SK-N-SH treated with all-trans-retinoic acid at 6 μM for 48 hours (cell line): ENCODE data around the gene PODXL.

ENCODE experiments used
- CREB5 ChIP-seq: fragments of 250-450 bp; sonication (Bioruptor Pico); IDR thresholded peaks from 2 replicates; pipeline ENCODE4 v1.5.1; 2020; ENCODE audit warnings: low read depth, mild to moderate bottlenecking, moderate library complexity
- CSRNP3 ChIP-seq: fragments of 250-450 bp; sonication (Bioruptor Pico); IDR thresholded peaks from 2 replicates; pipeline ENCODE4 v1.5.1; 2021; ENCODE audit warnings: mild to moderate bottlenecking, moderate library complexity
- ESRRG ChIP-seq: fragments of 250-450 bp; sonication (Bioruptor Pico); IDR thresholded peaks from 2 replicates; pipeline ENCODE4 v1.6.1; 2021; ENCODE audit warnings: mild to moderate bottlenecking
- PATZ1 ChIP-seq: fragments of 250-450 bp; sonication (Bioruptor Pico); IDR thresholded peaks from 2 replicates; pipeline ENCODE4 v1.8.0; 2020; ENCODE audit warnings: mild to moderate bottlenecking, moderate library complexity, borderline replicate concordance
- PPARA ChIP-seq: fragments of 250-450 bp; sonication (Bioruptor Pico); IDR thresholded peaks from 2 replicates; pipeline ENCODE4 v1.5.0; 2020; ENCODE audit warnings: mild to moderate bottlenecking, borderline replicate concordance
- SNAI2 ChIP-seq: fragments of 250-450 bp; sonication (Bioruptor Pico); IDR thresholded peaks from 2 replicates; pipeline ENCODE4 v1.5.0; 2020; ENCODE audit warnings: mild to moderate bottlenecking, moderate library complexity
- TOX ChIP-seq: fragments of 250-450 bp; sonication (Bioruptor Pico); IDR thresholded peaks from 2 replicates; pipeline ENCODE4 v1.8.0; 2021; ENCODE audit warnings: mild to moderate bottlenecking, moderate library complexity, borderline replicate concordance
- TSHZ2 ChIP-seq: fragments of 250-450 bp; sonication (Bioruptor Pico); IDR thresholded peaks from 2 replicates; pipeline ENCODE4 v1.5.0; 2020; ENCODE audit warnings: mild to moderate bottlenecking, moderate library complexity
- ZNF8 ChIP-seq: fragments of 450-650 bp; formaldehyde crosslinking; IDR thresholded peaks from 2 replicates; pipeline ENCODE4 v1.5.0; 2020; ENCODE audit warnings: mild to moderate bottlenecking, moderate library complexity

- TF ChIP-seq PPARA (CRISPR knock-in tag), result no peak
- TF ChIP-seq CREB5 (CRISPR knock-in tag), result no peak
- TF ChIP-seq TOX, result no peak
- no peak for TF ChIP-seq CSRNP3 (CRISPR knock-in tag)
- no peak for TF ChIP-seq ZNF8 (CRISPR knock-in tag)
- TF ChIP-seq TSHZ2 (CRISPR knock-in tag), result no peak
- no peak for TF ChIP-seq PATZ1 (CRISPR knock-in tag)
- TF ChIP-seq ESRRG (CRISPR knock-in tag), result no peak
- TF ChIP-seq SNAI2, result no peak
Measured at GRCh38 chr7:131536361-131536849, 20.0 kb downstream of the PODXL start.
